H9 (cell line): ENCODE results near the gene ATP11B. TPM values are rescaled to one million over a fixed set of nuclear protein-coding genes. Genes with fewer than 3 reads are reported as not detected.

Source experiments
- DNase-seq: peaks from one replicate; pipeline ENCODE4 v3.0.0-alpha.2; 2017
- H2AFZ ChIP-seq: one replicate; pipeline ENCODE4 v1.6.1; 2013; ENCODE audit warnings: mild to moderate bottlenecking, low read length, control low read depth, moderate library complexity
- H2AK5ac ChIP-seq: 2 replicates; pipeline ENCODE4 v1.6.1; 2013; ENCODE audit warnings: low read length, control low read depth, mixed read lengths; ENCODE audit not compliant: insufficient read length
- H2BK120ac ChIP-seq: one replicate; pipeline ENCODE4 v1.6.1; 2013; ENCODE audit warnings: low read depth, mild to moderate bottlenecking, low read length, control low read depth, inconsistent platforms; ENCODE audit not compliant: poor library complexity, severe bottlenecking
- H2BK12ac ChIP-seq: 2 replicates; pipeline ENCODE4 v1.6.1; 2013; ENCODE audit warnings: low read length, control low read depth, mixed read lengths, low read depth; ENCODE audit not compliant: insufficient read length
- H2BK15ac ChIP-seq: 2 replicates; pipeline ENCODE4 v1.6.1; 2013; ENCODE audit warnings: low read depth, low read length, control low read depth
- H2BK20ac ChIP-seq: one replicate; pipeline ENCODE4 v1.6.1; 2013; ENCODE audit warnings: low read depth, mild to moderate bottlenecking, low read length, control low read depth, inconsistent platforms; ENCODE audit not compliant: poor library complexity, severe bottlenecking
- H2BK5ac ChIP-seq: 2 replicates; pipeline ENCODE4 v1.6.1; 2013; ENCODE audit warnings: low read length, control low read depth, mixed read lengths; ENCODE audit not compliant: insufficient read length
- H3K14ac ChIP-seq: 2 replicates; pipeline ENCODE4 v1.6.1; 2013; ENCODE audit warnings: low read length, control low read depth; ENCODE audit not compliant: insufficient read depth
- H3K18ac ChIP-seq: 2 replicates; pipeline ENCODE4 v1.6.1; 2013; ENCODE audit warnings: low read depth, mild to moderate bottlenecking, mixed read lengths, low read length, control low read depth; ENCODE audit not compliant: insufficient read length
- H3K23ac ChIP-seq: 2 replicates; pipeline ENCODE4 v1.6.1; 2013; ENCODE audit warnings: low read length, control low read depth, mixed read lengths, low read depth; ENCODE audit not compliant: insufficient read length
- H3K23me2 ChIP-seq: 2 replicates; pipeline ENCODE4 v1.6.1; 2013; ENCODE audit warnings: low read depth, mild to moderate bottlenecking, mixed read lengths, low read length, control low read depth; ENCODE audit not compliant: insufficient read length, poor library complexity, severe bottlenecking
- H3K27ac ChIP-seq: 2 replicates; pipeline ENCODE4 v1.5.1; 2013; ENCODE audit warnings: low read length, control low read depth, mixed read lengths, low read depth; ENCODE audit not compliant: insufficient read length
- H3K27me3 ChIP-seq: 2 replicates; pipeline ENCODE4 v1.6.1; 2013; ENCODE audit warnings: low read length, control low read depth, inconsistent platforms; ENCODE audit not compliant: insufficient read depth
- H3K4ac ChIP-seq: 2 replicates; pipeline ENCODE4 v1.6.1; 2013; ENCODE audit warnings: low read depth, mild to moderate bottlenecking, control low read depth, inconsistent platforms, low read length, moderate library complexity
- H3K4me1 ChIP-seq: 2 replicates; pipeline ENCODE4 v1.6.1; 2013; ENCODE audit warnings: low read length, control low read depth, inconsistent platforms; ENCODE audit not compliant: insufficient read depth
- H3K4me2 ChIP-seq: 2 replicates; pipeline ENCODE4 v1.6.1; 2013; ENCODE audit warnings: low read length, control low read depth, mixed read lengths; ENCODE audit not compliant: insufficient read length, insufficient read depth
- H3K56ac ChIP-seq: 2 replicates; pipeline ENCODE4 v1.6.1; 2013; ENCODE audit warnings: low read depth, mild to moderate bottlenecking, mixed read lengths, low read length, control low read depth; ENCODE audit not compliant: insufficient read length
- H3K79me1 ChIP-seq: 2 replicates; pipeline ENCODE4 v1.6.1; 2013; ENCODE audit warnings: low read depth, mild to moderate bottlenecking, moderate library complexity, low read length, control low read depth, inconsistent platforms; ENCODE audit not compliant: insufficient read depth, poor library complexity, severe bottlenecking
- H3K79me2 ChIP-seq: 2 replicates; pipeline ENCODE4 v1.6.1; 2013; ENCODE audit warnings: low read length, control low read depth, inconsistent platforms; ENCODE audit not compliant: insufficient read depth
- H3K9ac ChIP-seq: 2 replicates; pipeline ENCODE4 v1.6.1; 2013; ENCODE audit warnings: low read length, control low read depth, mixed read lengths; ENCODE audit not compliant: insufficient read length; ENCODE audit errors: extremely low read depth
- H3K9me3 ChIP-seq: one replicate; pipeline ENCODE4 v1.6.1; 2013; ENCODE audit warnings: low read depth, low read length, inconsistent platforms; ENCODE audit not compliant: control insufficient read depth
- H3T11ph ChIP-seq: one replicate; pipeline ENCODE4 v1.6.1; 2013; ENCODE audit warnings: mild to moderate bottlenecking, low read length, control low read depth, inconsistent platforms
- H4K20me1 ChIP-seq: one replicate; pipeline ENCODE4 v1.6.1; 2013; ENCODE audit not compliant: control insufficient read depth, insufficient read length, insufficient read depth
- H4K5ac ChIP-seq: 2 replicates; pipeline ENCODE4 v1.6.1; 2013; ENCODE audit warnings: low read depth, mild to moderate bottlenecking, mixed read lengths, low read length, control low read depth; ENCODE audit not compliant: insufficient read length
- H4K8ac ChIP-seq: replicated peaks from 2 replicates; pipeline ENCODE4 v1.6.1; 2013; ENCODE audit warnings: low read length, control low read depth, mixed read lengths, low read depth; ENCODE audit not compliant: insufficient read length
- H4K91ac ChIP-seq: 2 replicates; pipeline ENCODE4 v1.6.1; 2013; ENCODE audit warnings: low read depth, mild to moderate bottlenecking, moderate library complexity, mixed read lengths, low read length, control low read depth; ENCODE audit not compliant: insufficient read length
- H3K27ac Mint-ChIP-seq, 3 experiments: 2 replicates in 2 of 3; 3 replicates in 1 of 3; pipeline ENCODE4 v1.8.0; 2020 to 2021; ENCODE audit warnings: mixed read lengths in 3 of 3, mild to moderate bottlenecking in 1 of 3, moderate library complexity in 1 of 3
- H3K27me3 Mint-ChIP-seq: 2 replicates; pipeline ENCODE4 v1.8.0; 2021; ENCODE audit warnings: low read depth, mild to moderate bottlenecking, moderate library complexity, mixed read lengths
- H3K36me3 Mint-ChIP-seq, 3 experiments: 2 replicates in 2 of 3; 3 replicates in 1 of 3; pipeline ENCODE4 v1.8.0; 2020 to 2021; ENCODE audit warnings: low read depth in 3 of 3, mixed read lengths in 3 of 3; ENCODE audit not compliant: insufficient read depth in 1 of 3
- H3K4me1 Mint-ChIP-seq, 2 experiments: 2 replicates each; pipeline ENCODE4 v1.8.0; 2020; ENCODE audit warnings: mixed read lengths in 2 of 2
- H3K4me3 Mint-ChIP-seq, 2 experiments: 2 replicates in 1 of 2; 3 replicates in 1 of 2; pipeline ENCODE4 v1.8.0; 2020 to 2021; ENCODE audit warnings: mild to moderate bottlenecking in 2 of 2, mixed read lengths in 2 of 2, moderate library complexity in 1 of 2
- H3K9me3 Mint-ChIP-seq, 2 experiments: 2 replicates in 1 of 2; 3 replicates in 1 of 2; pipeline ENCODE4 v1.8.0; 2020; ENCODE audit warnings: mild to moderate bottlenecking in 2 of 2, mixed read lengths in 2 of 2, moderate library complexity in 1 of 2
- CTCF ChIP-seq: fragments of 200-600 bp; sonication (generic); conservative IDR thresholded peaks from 3 replicates; pipeline ENCODE4 v1.8.0; 2021; ENCODE audit warnings: antibody characterized with exemption, mild to moderate bottlenecking
- total RNA-seq: library from RNA; stranded (reverse); gene quantifications from 2 replicates; pipeline ENCODE4 v1.2.1, GENCODE V29; 2021

The ATP11B gene
- total RNA-seq, 1 experiment from 2014 or later: 30.0 TPM

GRCh38 chr3:182765287-182765686, 28.0 kb upstream of the ATP11B start:
- H3K79me1 ChIP-seq: no peaks in the 10 kb centered on the region
- no peak overlapping the region for H2AK5ac ChIP-seq
- H2BK12ac ChIP-seq: no peak overlapping the region
- H3K27ac ChIP-seq: no peak overlapping the region
- no peak overlapping the region for H3K56ac ChIP-seq
- no peak overlapping the region for H4K5ac ChIP-seq
- H3T11ph ChIP-seq: no peak overlapping the region
- no peak overlapping the region for H2AFZ ChIP-seq
- no peak overlapping the region for H3K9ac ChIP-seq
- no peak overlapping the region for H2BK15ac ChIP-seq
- no peaks in the 10 kb centered on the region for H3K4me1 ChIP-seq
- H3K9me3 ChIP-seq: no peaks in the 10 kb centered on the region
- no peak overlapping the region for H4K8ac ChIP-seq
- no peaks in the 10 kb centered on the region for H4K20me1 ChIP-seq
- no peak overlapping the region for H3K27ac Mint-ChIP-seq
- H2BK20ac ChIP-seq: no peak overlapping the region
- no peak overlapping the region for H3K23ac ChIP-seq
- H3K23me2 ChIP-seq: no peaks in the 10 kb centered on the region
- H3K9me3 Mint-ChIP-seq: no peaks in the 10 kb centered on the region
- no peak overlapping the region for H3K4me3 Mint-ChIP-seq
- H3K36me3 Mint-ChIP-seq: no peaks in the 10 kb centered on the region
- H3K27me3 ChIP-seq: no peaks in the 10 kb centered on the region
- H3K4me1 Mint-ChIP-seq: no peaks in the 10 kb centered on the region
- H3K4me2 ChIP-seq: no peak overlapping the region
- no peak overlapping the region for H4K91ac ChIP-seq
- H3K79me2 ChIP-seq: no peaks in the 10 kb centered on the region
- no peak overlapping the region for H2BK120ac ChIP-seq
- no peak for DNase-seq
- no peak overlapping the region for H3K4ac ChIP-seq
- no peak overlapping the region for H2BK5ac ChIP-seq
- H3K27me3 Mint-ChIP-seq: no peaks in the 10 kb centered on the region
- no peak overlapping the region for H3K14ac ChIP-seq
- no peak overlapping the region for H3K18ac ChIP-seq
- no peak for TF ChIP-seq CTCF
